Liver (tissue), 9 donors: ENCODE results near the gene PLA2G4A. TPM values are rescaled to one million over a fixed set of nuclear protein-coding genes. Genes with fewer than 3 reads are reported as not detected.

Source experiments
- DNase-seq: peaks from one replicate; pipeline ENCODE4 v3.0.0-alpha.2; 2017; ENCODE audit warnings: low spot score
- H3K27ac ChIP-seq, 2 donors: one replicate each; pipeline ENCODE4 v1.7.0; 2013; ENCODE audit warnings: inconsistent platforms in 2 of 2, low read length in 2 of 2, control low read depth in 1 of 2, low read depth in 1 of 2, mild to moderate bottlenecking in 1 of 2
- H3K27me3 ChIP-seq, 4 donors: one replicate each; pipeline versions ENCODE4 v1.6.1 to v1.7.0; 2013; ENCODE audit warnings: low read length in 3 of 4, inconsistent platforms in 1 of 4, mild to moderate bottlenecking in 1 of 4, moderate library complexity in 1 of 4; ENCODE audit not compliant: control insufficient read depth in 4 of 4, insufficient read depth in 4 of 4
- H3K36me3 ChIP-seq, 4 donors: one replicate each; pipeline versions ENCODE4 v1.6.1 to v1.7.0; 2013; ENCODE audit warnings: low read length in 3 of 4, mild to moderate bottlenecking in 3 of 4, low read depth in 1 of 4, moderate library complexity in 1 of 4; ENCODE audit not compliant: control insufficient read depth in 4 of 4, insufficient read depth in 3 of 4
- H3K4me1 ChIP-seq, 4 donors: one replicate each; pipeline versions ENCODE4 v1.6.1 to v1.7.0; 2013; ENCODE audit warnings: low read length in 3 of 4, mild to moderate bottlenecking in 3 of 4, moderate library complexity in 1 of 4; ENCODE audit not compliant: control insufficient read depth in 4 of 4, insufficient read depth in 4 of 4
- H3K4me3 ChIP-seq, 3 donors: one replicate each; pipeline versions ENCODE4 v1.6.1 to v1.7.0; 2013; ENCODE audit warnings: low read length in 3 of 3, control low read depth in 1 of 3, low read depth in 1 of 3, mild to moderate bottlenecking in 1 of 3
- H3K9ac ChIP-seq, 2 donors: one replicate each; pipeline ENCODE4 v1.7.0; 2013; ENCODE audit warnings: low read length in 2 of 2, mild to moderate bottlenecking in 2 of 2, moderate library complexity in 2 of 2, control low read depth in 1 of 2, low read depth in 1 of 2
- H3K9me3 ChIP-seq, 4 donors: one replicate each; pipeline versions ENCODE4 v1.6.1 to v1.7.0; 2013; ENCODE audit warnings: low read length in 3 of 4; ENCODE audit not compliant: control insufficient read depth in 4 of 4
- ATF3 ChIP-seq: IDR thresholded peaks from 2 replicates; pipeline ENCODE4 v1.6.1; 2016; ENCODE audit warnings: antibody characterized with exemption
- CTCF ChIP-seq: fragments of 150-350 bp; IDR thresholded peaks from 2 replicates; pipeline ENCODE4 v1.5.1; 2017; ENCODE audit warnings: improper control_type of control experiment, low read depth, low read length; ENCODE audit not compliant: missing input control
- EGR1 ChIP-seq, 2 donors: IDR thresholded peaks; 2 replicates each; pipeline ENCODE4 v1.6.1; 2016 to 2018; ENCODE audit warnings: antibody characterized with exemption in 2 of 2, low read depth in 2 of 2
- FOXA1 ChIP-seq: IDR thresholded peaks from 2 replicates; pipeline ENCODE4 v1.6.1; 2016; ENCODE audit warnings: antibody characterized with exemption
- FOXA2 ChIP-seq: IDR thresholded peaks from 2 replicates; pipeline ENCODE4 v1.6.1; 2016; ENCODE audit warnings: antibody characterized with exemption
- GABPA ChIP-seq, 2 donors: IDR thresholded peaks in 1 of 2; conservative IDR thresholded peaks in 1 of 2; 2 replicates each; pipeline ENCODE4 v1.6.1; 2016; ENCODE audit warnings: antibody characterized with exemption in 2 of 2, mild to moderate bottlenecking in 1 of 2, moderate library complexity in 1 of 2
- HNF4A ChIP-seq, 2 donors: conservative IDR thresholded peaks; 2 replicates each; pipeline ENCODE4 v1.6.1; 2016; ENCODE audit warnings: antibody characterized with exemption in 2 of 2, mild to moderate bottlenecking in 2 of 2
- HNF4G ChIP-seq: IDR thresholded peaks from 2 replicates; pipeline ENCODE4 v1.6.1; 2016; ENCODE audit warnings: antibody characterized with exemption
- JUND ChIP-seq, 2 donors: IDR thresholded peaks; 2 replicates each; pipeline ENCODE4 v1.6.1; 2016; ENCODE audit warnings: antibody characterized with exemption in 2 of 2
- MAX ChIP-seq: IDR thresholded peaks from 2 replicates; pipeline ENCODE4 v1.6.1; 2016; ENCODE audit warnings: antibody characterized with exemption
- NR2F2 ChIP-seq: IDR thresholded peaks from 2 replicates; pipeline ENCODE4 v1.6.1; 2016; ENCODE audit warnings: antibody characterized with exemption
- RAD21 ChIP-seq, 2 donors: IDR thresholded peaks; 2 replicates each; pipeline ENCODE4 v1.6.1; 2016; ENCODE audit warnings: antibody characterized with exemption in 2 of 2, mild to moderate bottlenecking in 2 of 2
- REST ChIP-seq: IDR thresholded peaks from 2 replicates; pipeline ENCODE4 v1.6.1; 2016; ENCODE audit warnings: antibody characterized with exemption, mild to moderate bottlenecking
- RXRA ChIP-seq, 2 donors: IDR thresholded peaks; 2 replicates each; pipeline ENCODE4 v1.6.1; 2017 to 2018; ENCODE audit warnings: antibody characterized with exemption in 2 of 2, mild to moderate bottlenecking in 1 of 2
- SP1 ChIP-seq: IDR thresholded peaks from 2 replicates; pipeline ENCODE4 v1.6.1; 2018; ENCODE audit warnings: antibody characterized with exemption, mild to moderate bottlenecking
- TAF1 ChIP-seq: conservative IDR thresholded peaks from 2 replicates; pipeline ENCODE4 v1.6.1; 2016; ENCODE audit warnings: antibody characterized with exemption, mild to moderate bottlenecking
- YY1 ChIP-seq: IDR thresholded peaks from 2 replicates; pipeline ENCODE4 v1.6.1; 2016; ENCODE audit warnings: antibody characterized with exemption, mild to moderate bottlenecking
- ZBTB33 ChIP-seq: IDR thresholded peaks from 2 replicates; pipeline ENCODE4 v1.6.1; 2016; ENCODE audit warnings: antibody characterized with exemption
- WGBS: extraction: QIAGEN DNeasy Blood & Tissue Kit; methylation state at CpG from one replicate; pipeline ENCODE4 v1.1.7; 2013; 5-methylcytosine and 5-hydroxymethylcytosine counted together
- polyA plus RNA-seq, 2 donors: library from polyadenylated mRNA; stranded (reverse) in 1 of 2; unstranded in 1 of 2; fragments of 200-250 nt in 1 of 2; fragments of >200 nt in 1 of 2; fragmentation: Nextera tagmentation in 1 of 2; extraction: Ambion mirVana in 1 of 2; gene quantifications; one replicate each; pipeline versions ENCODE4 v1.2.1 to v1.2.3, GENCODE V29; 2013 to 2015
- total RNA-seq, 2 donors: library from RNA; depleted of rRNA; stranded (reverse); fragments of >200 nt; gene quantifications; one replicate each; pipeline ENCODE4 v1.2.3, GENCODE V29; 2014
- donor health status: healthy.
- donor health status: healthy.
- donor health status: healthy.
- donor health status: healthy.
- donor health status: healthy.

The PLA2G4A gene
- total and polyA plus RNA-seq, 4 donors, result 0.39 to 2.5 (median 1.1) TPM

- no peak for TF ChIP-seq HNF4A (conservative IDR thresholded peaks at IDR 0.05)
- no peak for TF ChIP-seq ATF3
- TF ChIP-seq REST, result no peak
- no peak for TF ChIP-seq HNF4G
- no peak for TF ChIP-seq GABPA (IDR thresholded peaks at IDR 0.05 in 1 of 2, conservative IDR thresholded peaks at IDR 0.05 in 1 of 2)
- TF ChIP-seq FOXA1, result no peak
- no peak for TF ChIP-seq CTCF
- TF ChIP-seq RAD21 (IDR thresholded peaks at IDR 0.05), result no peak
- TF ChIP-seq SP1, result no peak
- TF ChIP-seq JUND (IDR thresholded peaks at IDR 0.05), result no peak
- no peak for TF ChIP-seq YY1
- no peak for TF ChIP-seq NR2F2
- no peak for TF ChIP-seq TAF1
- no peak for TF ChIP-seq ZBTB33
- no peak for TF ChIP-seq MAX
- TF ChIP-seq RXRA (IDR thresholded peaks at IDR 0.05), result no peak
- no peak for TF ChIP-seq EGR1 (IDR thresholded peaks at IDR 0.05; ENCODE audit: low read depth in 2 of 2)
- TF ChIP-seq FOXA2, result no peak
- H3K4me1 ChIP-seq, result no peaks in the 10 kb centered on the region
- H3K4me3 ChIP-seq, result no peak overlapping the region
- DNase-seq, result no peak
- whole genome bisulfite sequencing, result 49% methylated on average over 5 of the region's 5 CpGs
- H3K9ac ChIP-seq, result no peak overlapping the region
- H3K27ac ChIP-seq, result peak overlapping the region in 1 of 2 donors; percentile 46
- no peaks in the 10 kb centered on the region for H3K36me3 ChIP-seq
- H3K9me3 ChIP-seq, result no peaks in the 10 kb centered on the region
- H3K27me3 ChIP-seq, result no peaks in the 10 kb centered on the region
These were observed 20.5 kb downstream of the PLA2G4A start for GRCh38 chr1:186849271-186849671.

GRCh38 chr1:186849826-186850225 is 21.1 kb downstream of the PLA2G4A start:
- Histone ChIP-seq H3K27me3 (no peaks in the 10 kb centered on the region), H3K9ac (no peak overlapping the region), H3K9me3 (no peaks in the 10 kb centered on the region), H3K36me3 (no peaks in the 10 kb centered on the region), H3K27ac (no peak overlapping the region), H3K4me3 (no peak overlapping the region), H3K4me1 (no peaks in the 10 kb centered on the region)
- no peak for TF ChIP-seq ZBTB33
- no peak for TF ChIP-seq TAF1
- no peak for TF ChIP-seq FOXA2
- TF ChIP-seq HNF4A (conservative IDR thresholded peaks at IDR 0.05), result no peak
- TF ChIP-seq RXRA (IDR thresholded peaks at IDR 0.05), result no peak
- TF ChIP-seq SP1, result no peak
- no peak for TF ChIP-seq MAX
- TF ChIP-seq NR2F2, result no peak
- DNase-seq, result no peak
